HG03066 (cell line): ENCODE data around the gene ATP6V0A1.
A peak's percentile ranks its signal among the peaks of the same experiment; 100 is the strongest.

Experiments used
- ATAC-seq: cut with Tn5 transposase; IDR thresholded peaks from one replicate; pipeline ENCODE4 v1.9.1; 2021; ENCODE audit warnings: low read depth; ENCODE audit not compliant: unreplicated experiment

Gene ATP6V0A1

GRCh38 chr17:42518046-42518754 lies 59.5 kb downstream of the ATP6V0A1 start:
- ATAC-seq: no peak

DNA sequence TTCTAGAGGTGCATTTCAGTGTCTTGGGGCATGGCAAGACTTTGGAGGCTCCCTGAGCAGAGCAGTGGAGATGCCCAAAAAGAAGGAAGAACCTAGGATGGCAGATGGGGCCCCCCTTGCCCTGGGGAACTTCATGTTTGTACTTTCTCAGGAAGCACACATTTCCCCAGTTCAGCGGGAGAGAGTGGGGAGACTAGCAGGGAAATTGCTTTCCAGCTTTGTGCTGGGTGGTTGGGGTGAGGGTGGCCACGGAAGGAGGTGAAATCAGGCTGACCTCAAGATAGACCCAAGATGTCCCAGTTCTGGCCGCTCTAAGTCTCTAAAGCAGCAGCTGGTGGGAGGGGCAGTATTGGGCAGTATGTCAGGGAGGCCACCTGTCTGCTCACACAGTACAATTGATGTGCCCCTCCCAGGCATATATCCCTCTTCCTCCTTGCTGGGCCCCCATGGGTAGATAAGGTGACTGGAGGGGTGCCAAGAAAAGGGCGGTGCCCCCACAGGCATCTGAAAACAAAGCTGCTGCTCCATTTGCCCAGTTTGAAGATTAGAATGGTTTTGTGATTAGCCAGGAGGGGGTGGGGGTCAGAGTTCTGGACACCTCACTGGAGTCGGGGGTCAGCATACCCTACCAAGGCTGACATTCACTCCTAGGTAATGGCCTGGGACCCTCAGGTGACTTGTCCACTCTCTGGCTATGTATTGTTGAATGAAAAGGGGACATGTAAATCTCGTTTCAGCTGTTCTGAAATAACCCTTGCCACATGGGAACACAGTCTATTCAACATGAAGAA lies 60.3 kb downstream of the ATP6V0A1 start:
- no peak for ATAC-seq

GRCh38 chr17:42519546-42520491 lies 61.1 kb downstream of the ATP6V0A1 start:
- ATAC-seq: no peak

DNA sequence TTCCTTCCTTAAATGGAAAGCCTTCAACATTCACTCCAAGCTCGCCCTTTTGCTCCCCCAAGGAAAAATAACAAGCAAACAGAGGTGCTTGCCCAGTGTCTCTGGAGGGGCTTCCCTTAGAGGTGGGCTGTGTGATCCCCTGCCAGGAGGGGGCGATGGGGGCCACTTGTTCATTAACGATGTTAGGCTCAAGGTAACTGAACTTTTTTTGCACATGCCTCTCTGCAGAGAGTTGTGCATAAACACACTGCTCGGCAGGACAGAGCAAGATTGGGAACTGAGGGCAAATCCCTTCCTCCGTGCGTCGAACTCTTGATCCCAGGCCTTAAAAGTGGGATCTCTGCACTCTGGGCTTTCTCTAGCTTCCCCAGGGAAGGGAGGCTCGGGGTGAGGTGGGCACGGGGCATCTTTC lies 61.9 kb downstream of the ATP6V0A1 start:
- ATAC-seq: no peak

GRCh38 chr17:42521036-42521435 lies 62.4 kb downstream of the ATP6V0A1 start:
- no peak for ATAC-seq

GRCh38 chr17:42521666-42522262 lies 63.1 kb downstream of the ATP6V0A1 start:
- ATAC-seq: no peak

DNA sequence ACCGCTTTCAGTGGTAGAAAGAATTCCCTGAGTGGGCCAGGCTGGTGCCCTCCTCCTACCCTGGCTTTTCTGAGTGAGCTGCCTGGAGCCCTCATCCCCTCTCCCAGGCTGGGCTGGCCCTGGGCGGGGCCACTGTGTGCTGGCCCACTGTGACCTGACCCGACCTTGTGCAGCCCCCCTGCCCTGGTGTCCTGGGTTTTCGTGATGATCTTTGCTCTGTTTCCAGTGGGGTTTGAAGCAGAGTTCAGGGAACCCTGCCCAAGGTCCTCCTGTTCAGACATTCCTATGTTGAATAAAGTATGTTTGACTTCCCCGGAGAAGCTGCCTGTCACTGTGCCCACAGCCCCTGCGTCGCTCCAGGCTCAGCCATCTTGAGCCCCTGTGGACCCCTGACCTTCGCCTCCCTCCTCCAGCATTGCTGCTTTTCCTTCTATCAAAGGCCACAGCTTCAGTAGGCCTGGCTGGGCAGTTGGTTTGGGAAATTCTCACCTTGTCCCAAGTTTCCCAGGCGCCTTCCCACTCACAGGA lies 63.6 kb downstream of the ATP6V0A1 start:
- no peak for ATAC-seq

GRCh38 chr17:42522798-42523278 lies 64.2 kb downstream of the ATP6V0A1 start:
- no peak for ATAC-seq

DNA sequence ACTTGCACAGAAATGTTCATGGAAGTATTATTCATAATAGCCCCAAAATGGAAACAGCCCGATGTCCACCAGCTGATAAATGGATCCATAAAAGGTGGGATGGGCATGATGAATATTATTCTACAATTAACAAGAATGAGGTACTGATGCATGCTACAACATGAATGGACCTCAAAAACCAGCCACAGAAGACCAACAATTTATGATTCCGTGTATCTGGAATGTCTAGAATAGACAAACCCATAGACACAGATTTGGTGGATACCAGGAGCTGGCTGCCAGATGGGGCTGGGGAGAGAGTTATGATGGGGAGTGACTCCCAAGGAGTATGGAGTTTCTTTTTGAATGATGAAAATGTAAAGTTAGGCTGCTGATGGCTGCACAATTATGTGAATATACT lies 66.5 kb downstream of the ATP6V0A1 start:
- no peak for ATAC-seq

- ATAC-seq: no peak
Measured at GRCh38 chr17:42526031-42526444, 67.4 kb downstream of the ATP6V0A1 start.

DNA sequence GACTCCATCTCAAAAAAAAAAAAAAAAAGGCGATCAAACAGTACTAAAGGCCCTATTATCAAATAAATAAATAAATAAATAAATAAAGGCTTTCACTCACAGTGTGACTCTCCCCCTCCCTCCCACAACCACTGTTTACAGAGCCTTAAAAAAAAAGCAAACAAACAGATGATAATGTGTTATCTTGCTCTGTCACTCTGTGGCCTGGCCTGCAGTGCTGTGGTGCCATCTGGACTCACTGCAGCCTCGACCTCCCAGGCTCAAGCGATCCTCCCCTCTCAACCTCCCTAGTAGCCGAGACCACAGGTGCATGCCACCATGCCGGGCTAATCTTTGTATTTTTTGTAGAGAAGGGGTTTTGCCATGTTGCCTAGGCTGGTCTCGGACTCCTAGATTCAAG lies 69.3 kb downstream of the ATP6V0A1 start:
- no peak for ATAC-seq

DNA sequence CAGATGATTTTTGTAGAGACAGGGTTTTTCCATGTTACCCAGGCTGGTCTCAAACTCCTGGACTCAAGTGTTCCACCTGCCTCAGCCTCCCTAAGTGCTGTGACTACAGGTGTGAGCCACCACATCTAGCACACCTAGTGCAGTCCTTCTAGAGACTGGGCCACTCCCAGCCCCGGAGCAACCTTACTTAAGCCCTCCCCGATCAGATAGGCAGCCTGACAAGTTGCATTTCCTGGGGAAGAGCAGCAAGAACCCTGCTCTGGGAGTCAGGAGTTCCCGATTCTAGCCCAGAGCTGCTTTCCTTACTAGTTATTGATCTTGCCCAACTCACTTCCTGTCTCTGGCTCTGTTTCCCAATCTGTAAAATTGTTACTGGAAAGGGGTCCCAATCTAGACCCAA lies 70.4 kb downstream of the ATP6V0A1 start:
- no peak for ATAC-seq

- no peak for ATAC-seq
Measured at GRCh38 chr17:42530952-42531454, 72.3 kb downstream of the ATP6V0A1 start.

DNA sequence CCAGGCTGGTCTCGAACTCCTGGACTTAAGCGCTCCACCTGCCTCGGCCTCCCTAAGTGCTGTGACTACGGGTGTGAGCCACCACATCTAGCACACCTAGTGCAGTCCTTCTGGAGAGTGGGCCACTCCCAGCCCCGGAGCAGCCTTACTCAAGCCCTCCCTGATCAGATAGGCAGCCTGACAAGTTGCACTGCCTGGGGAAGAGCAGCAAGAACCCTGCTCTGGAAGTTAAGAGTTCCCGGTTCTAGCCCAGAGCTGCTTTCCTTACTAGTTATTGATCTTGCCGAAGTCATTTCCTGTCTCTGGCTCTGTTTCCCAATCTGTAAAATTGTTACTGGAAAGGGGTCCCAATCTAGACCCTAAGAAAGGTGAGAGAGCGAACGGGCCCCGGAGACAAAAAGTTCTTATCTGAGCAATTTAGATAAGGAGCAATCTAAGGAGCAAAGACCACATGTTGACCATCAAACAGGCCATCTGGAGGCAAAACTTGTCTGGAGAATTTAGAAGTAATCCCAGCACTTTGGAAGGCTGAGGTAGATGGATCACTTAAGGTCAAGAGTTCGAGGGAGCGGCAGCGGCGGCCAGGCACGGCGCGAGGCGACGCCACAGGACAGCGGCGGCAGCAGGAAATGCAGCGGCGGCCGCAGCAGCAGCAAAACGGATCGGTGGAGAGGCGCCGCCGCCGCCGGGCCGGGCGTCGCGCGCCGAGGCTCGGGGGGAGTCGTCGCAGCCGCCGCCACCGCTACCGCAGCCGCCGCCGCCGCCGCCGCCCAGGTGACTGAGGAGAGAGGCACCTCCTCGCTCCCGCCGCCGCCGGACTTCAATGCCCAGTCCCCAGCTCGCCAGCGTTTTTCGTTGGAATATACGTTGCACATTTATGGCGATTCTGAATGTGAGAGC lies 73.0 kb downstream of the ATP6V0A1 start:
- no peak for ATAC-seq

DNA sequence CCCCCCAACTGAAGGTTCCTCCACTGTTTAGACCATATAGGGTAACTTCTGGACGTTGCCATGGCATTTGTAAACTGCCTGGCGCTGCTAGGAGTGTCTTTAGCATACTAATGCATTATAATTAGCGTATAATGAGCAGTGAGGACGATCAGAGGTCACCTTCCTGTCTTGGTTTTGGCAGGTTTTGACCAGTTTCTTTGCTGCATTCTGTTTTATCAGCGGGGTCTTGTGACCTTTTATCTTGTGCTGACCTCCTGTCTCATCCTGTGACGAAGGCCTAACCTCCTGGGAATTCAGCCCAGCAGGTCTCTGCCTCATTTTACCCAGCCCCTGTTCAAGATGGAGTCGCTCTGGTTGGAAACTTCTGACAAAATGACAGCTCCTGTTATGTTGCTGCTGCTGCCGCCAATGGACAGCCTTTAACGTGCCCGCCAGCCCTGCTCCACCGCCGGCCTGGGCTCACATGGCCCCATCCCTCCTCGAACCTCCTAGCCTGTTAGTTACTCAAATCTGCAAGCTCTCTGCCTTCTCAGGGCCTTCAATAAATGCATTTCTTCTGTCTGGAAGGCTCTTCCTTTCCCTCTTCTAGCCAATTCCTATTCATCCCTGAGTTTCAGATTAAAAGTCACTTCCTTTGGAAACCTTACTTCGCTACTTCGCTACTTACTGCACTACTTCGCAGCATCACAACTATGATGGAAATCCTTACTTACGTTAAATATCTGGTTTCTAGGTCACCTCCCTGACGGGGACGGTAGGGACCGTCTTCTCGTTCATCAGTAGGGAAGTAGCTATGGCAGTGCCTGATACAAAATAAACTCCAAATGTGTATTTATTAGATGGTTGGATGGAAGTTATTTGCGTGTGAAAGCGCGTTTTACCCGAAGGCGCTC lies 76.7 kb downstream of the ATP6V0A1 start:
- ATAC-seq: no peak

- ATAC-seq: peak; percentile 77
Measured at GRCh38 chr17:42536048-42536371, 77.3 kb downstream of the ATP6V0A1 start, which contains the start of gene NAGLU. TSS of gene NAGLU (plus strand) at chr17:42536241. CDS start at chr17:42536273, 32 bp downstream.

GRCh38 chr17:42536372-42537155 lies 77.9 kb downstream of the ATP6V0A1 start:
- peak; percentile 66 for ATAC-seq
